HG03196 (cell line): Measurements from ENCODE around the gene GDPD4.

Source experiments
- ATAC-seq: cut with Tn5 transposase; IDR thresholded peaks from one replicate; pipeline ENCODE4 v1.9.1; 2021; ENCODE audit not compliant: unreplicated experiment

GDPD4 gene

DNA sequence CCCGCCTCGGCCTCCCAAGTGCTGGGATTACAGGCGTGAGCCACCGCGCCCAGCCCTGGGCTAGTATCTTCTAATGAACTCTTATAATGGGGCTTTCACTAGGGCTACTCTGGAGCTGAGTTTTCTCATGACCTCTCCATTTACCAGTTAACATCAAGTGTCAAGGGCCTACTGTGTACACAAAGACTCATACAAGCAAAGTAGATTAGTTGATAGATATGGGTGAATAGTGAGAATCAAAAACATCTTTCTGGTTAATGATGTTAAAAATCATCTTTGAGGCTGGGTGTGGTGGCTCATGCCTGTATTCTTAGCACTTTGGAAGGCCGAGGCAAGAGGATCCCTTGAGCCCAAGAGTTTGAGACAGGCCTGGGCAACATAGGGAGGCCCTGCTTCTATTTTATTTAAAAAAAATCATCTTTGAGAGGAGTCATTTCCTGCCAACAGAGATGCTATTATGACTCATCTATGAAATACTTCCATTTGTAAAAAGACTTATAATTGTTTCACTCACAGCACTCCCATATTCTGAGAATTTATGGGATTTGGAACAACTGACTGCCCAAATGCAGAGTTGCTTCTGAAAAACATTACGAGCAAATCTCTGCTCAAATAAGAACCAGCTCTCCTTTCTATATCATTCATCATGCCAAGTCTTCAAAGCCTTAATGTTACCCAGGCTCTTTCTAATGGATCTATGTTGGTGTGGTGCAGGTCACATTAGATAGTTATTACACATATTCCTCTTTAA, 57.0 kb downstream of the GDPD4 start:
- ATAC-seq, result no peak

DNA sequence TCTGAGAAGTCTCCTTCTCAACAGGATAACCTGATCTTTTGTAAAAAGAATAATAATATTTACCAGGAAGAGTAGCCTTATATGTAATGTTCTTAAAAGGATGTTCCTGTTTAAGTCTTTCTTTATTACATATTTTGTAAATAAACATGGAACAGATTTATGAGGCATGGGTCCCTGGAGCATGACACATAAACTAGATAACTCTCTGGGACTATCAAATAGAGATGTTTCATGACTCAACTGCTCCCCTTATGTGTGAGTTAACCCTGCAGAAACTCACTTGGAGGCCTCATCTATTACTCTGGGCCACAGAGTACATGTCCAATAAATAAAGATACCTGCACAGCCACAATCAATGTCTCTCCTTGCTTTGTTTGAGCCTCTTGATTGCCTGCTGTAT, 64.6 kb downstream of the GDPD4 start:
- no peak for ATAC-seq

DNA sequence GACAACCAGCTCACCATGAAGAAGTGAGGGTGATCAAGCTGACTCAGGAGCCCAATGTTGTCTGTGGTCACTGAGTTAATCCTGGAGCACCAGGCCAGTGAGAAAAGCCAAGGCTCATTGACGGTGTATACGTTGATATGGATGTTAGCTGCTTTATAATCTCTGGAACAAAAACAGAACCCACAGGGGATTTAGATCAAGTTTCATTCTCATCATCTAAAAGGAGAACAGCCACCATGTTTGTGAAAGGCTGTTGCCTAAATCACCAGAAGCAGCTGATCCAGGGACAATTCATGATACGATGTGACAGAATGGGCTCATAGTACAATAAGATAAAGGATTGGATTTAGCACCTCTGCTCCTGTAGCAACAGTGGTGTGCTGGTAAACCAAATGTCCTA, 68.5 kb downstream of the GDPD4 start:
- ATAC-seq, result no peak

DNA sequence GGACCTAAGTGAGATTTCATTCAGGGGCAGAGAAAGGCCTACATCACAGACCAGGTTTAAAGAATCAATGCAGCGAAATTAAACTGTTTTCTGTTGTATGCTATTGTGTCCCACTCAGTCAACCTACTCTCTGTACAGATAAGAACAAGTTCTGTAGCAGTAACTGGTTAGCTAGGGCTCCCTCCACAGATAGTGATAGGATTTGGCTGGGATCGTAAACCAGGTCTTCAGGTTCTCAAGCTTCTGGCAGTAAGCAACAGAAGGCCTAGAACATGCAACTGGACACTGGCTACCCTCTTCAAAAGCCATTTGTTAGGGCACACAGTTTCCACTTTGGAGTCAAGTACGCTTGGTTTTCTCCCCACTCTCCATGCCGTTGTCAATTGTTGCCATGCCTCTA, 69.2 kb downstream of the GDPD4 start:
- ATAC-seq, result no peak

DNA sequence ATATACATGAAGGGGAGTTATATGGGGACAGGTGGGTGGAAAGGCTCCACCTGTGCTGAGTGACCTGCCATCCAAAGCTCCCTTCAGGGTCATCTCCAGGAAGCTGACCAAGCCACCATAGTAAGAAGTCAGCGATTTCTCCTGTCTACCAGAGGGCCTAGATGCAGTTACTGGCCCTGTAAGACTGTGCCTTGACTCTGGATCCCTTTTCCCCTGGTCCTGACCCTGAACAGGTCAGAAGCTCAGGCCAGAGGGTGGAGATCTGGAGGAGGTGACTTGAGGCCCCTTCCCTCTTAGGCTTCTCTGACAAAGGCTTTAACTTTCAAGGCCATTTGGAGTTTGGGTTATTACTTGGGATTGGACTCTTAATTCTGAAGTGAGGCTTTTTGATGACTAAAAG, 69.7 kb downstream of the GDPD4 start:
- ATAC-seq, result no peak

DNA sequence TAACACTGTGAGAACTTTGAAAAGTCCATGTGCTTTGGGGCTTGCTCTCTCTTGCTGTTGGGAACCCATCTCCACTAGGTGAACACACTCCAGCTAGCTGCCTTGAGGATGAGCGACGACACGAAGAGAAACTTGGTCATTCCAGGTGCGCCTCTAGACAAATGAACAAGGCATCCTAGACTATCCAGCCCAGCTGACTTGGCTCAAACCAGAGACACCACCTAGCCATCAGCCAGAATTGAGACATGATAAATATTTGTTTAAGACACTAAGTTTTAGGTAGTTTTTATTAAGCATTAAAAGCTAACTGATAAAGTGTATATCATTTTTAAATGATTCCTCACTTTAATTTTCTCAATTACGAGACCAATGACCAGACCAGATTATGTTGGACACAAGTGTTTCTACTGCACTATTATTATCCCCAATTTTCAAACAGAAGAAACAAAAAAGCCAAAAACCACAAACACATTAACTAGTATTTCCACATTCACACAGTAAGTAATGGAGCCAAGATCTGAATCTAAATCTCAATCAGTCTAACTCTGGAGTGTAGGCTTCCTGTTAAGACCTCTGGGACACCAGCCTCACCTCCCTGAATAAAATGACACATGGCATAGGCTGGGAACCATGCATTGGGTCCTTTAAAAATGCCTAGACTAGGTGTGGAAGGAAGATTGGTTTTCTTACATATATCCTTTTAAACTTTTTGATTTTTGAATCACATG, 70.4 kb downstream of the GDPD4 start:
- ATAC-seq, result no peak

DNA sequence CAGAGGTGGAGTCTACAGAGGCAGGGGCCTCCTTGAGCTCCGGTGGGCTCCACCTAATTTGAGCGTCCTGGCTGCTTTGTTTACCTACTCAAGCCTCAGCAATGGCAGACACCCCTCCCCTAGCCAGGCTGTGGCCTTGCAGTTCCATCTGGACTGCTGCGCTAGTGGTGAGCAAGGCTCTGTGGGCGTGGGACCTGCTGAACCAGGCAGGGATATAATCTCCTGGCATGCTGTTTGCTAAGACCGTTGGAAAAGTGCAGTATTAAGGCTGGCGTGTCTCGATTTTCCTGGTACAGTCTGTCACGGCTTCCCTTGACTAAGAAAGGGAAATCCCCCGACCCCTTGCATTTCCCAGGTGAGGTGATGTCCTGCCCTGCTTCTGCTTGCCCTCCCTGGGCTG, 77.7 kb downstream of the GDPD4 start:
- no peak for ATAC-seq

DNA sequence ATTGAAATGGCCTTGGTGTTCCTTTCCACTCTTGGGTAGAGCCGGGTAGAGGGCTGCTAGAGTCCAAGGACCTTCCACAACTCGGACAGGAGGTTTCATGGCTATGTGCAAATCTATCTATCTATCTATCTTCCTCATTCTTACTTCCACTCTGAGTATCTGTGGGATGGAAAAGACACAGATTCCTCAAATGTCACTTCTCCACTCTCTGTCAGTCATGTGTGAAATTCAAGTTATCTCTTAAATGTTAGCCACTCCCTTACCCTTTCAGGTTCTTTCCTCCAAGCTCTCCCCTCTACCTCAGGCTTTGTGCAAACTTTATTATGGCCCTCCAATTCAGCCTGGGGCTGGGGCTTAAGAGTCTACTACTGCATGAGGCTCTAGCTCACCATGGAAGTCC, 84.3 kb downstream of the GDPD4 start:
- no peak for ATAC-seq

DNA sequence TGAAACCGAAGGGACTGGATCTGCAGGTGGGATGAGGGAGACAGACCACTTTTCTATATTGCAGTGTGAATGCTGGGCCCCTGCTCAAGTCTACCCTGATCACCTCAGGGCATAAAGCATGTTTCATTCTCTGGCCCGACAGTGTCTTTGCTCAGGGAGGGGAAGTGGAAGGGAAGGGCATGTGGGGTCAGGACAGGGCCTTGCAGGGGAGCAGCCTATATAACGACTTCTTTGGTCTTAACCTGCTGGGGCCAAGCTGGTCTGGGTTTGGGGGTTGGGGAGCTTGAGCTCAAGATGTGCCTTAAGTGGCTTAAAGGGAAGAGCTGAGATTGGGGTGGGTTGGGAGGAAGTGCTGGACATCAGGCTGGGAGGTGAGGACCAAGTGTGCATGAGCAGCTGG, 86.4 kb downstream of the GDPD4 start:
- no peak for ATAC-seq

DNA sequence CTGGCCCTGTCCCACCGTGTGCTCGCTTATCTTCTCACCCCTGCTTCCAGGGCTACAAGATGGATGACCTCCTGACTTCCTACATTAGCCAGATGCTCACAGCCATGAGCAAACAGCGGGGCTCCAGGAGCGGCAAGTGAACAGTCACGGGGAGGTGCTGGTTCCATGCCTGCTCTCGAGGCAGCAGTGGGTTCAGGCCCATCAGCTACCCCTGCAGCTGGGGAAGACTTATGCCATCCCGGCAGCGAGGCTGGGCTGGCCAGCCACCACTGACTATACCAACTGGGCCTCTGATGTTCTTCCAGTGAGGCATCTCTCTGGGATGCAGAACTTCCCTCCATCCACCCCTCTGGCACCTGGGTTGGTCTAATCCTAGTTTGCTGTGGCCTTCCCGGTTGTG, 86.9 kb downstream of the GDPD4 start:
- ATAC-seq, result no peak

DNA sequence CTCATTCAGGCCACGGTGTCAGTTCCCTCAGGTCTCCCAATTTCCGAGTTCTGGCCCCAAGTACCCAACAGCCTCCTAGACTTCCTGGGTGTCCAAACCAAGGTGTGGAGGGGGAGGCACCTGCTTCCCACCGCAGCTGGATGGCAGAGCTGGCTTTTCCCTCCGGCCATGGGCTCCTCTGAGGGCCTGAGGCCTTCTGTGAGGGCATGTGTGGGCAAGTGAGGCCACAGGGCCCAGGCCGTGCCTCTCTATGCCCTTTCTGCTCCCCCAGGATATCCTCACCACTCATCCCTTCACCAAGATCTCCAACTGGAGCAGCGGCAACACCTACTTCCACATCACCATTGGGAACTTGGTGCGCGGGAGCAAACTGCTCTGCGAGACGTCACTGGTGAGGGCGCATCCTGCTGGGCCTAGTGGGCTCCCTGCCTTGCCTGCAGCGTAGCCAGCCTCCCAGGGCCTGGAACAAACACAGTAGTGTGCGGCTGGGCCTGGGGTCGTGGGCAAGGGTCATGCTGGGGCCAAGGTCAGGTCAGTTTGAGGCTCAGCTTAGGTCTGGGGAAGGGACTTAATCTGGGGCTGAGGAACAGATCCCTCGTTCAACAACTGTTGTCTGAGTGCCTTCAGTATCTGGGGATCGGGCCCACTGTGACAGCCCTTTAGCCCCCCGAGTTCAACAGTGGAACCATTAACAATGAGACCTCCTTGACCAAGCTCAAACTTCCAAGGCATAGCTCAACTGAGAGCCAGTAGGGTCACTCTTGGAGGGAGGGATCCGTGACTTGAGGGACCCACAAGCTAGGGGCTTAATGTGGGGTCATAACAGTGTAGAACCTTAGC, 87.7 kb downstream of the GDPD4 start:
- ATAC-seq, result no peak

DNA sequence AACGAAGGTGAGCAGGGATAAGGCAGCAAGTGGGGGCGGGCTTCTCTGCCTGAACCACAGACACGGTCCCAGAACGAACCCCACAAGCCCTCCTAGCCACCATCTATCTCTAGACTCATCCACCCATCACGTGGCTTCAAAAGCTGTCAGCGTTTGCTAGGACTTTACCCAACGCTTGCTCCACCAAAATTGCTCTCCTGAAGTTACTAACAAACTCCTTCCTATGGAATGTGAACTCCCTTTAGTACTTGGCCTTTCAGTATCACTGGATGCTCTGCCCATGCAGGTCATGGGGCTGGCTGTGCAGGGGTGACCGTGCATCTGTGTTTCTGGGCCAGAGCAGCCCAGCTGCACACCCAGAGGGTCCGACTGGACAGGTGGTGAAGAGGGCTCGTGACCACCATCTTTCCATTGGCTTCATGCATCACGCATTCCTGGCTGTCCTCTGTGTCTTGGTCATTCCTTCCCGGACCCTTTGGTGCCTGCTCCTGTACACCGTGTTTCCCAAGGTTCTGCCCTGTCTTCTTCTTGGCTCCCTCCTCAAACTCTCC, 88.4 kb downstream of the GDPD4 start:
- ATAC-seq, result no peak

DNA sequence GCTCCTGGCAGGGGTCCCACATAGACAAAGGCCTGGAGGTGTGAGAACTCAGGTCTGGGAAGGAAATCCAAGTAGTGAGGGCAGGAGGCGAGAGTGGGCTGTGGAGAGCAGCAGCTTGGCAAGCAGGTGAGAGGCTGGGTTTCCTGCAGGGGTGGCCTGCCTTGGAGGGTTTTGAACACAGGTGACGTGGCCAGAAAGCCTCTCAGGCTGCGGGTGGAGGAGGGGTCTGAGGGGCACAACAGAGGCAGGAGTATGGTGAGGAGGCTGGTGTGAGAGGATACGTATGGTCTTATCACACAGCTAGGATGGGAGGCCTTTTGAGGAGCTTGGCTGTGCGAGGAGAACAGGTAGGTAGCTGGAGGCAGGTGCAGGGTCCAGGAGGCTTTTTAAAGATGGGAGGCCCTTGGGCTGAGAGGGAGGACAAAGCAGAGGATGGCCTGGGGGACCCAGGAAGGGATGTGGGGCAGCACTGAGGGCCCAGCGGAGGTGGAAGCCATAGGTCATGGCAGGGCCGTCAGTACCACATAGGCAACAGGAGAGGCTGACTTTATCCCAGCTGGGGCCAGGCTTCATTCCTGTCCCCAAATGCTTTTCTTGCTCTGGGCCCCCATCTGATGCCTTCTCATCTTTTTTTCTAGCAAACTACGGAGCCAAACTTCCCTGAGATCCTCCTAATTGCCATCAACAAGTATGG, 89.0 kb downstream of the GDPD4 start:
- ATAC-seq, result no peak

DNA sequence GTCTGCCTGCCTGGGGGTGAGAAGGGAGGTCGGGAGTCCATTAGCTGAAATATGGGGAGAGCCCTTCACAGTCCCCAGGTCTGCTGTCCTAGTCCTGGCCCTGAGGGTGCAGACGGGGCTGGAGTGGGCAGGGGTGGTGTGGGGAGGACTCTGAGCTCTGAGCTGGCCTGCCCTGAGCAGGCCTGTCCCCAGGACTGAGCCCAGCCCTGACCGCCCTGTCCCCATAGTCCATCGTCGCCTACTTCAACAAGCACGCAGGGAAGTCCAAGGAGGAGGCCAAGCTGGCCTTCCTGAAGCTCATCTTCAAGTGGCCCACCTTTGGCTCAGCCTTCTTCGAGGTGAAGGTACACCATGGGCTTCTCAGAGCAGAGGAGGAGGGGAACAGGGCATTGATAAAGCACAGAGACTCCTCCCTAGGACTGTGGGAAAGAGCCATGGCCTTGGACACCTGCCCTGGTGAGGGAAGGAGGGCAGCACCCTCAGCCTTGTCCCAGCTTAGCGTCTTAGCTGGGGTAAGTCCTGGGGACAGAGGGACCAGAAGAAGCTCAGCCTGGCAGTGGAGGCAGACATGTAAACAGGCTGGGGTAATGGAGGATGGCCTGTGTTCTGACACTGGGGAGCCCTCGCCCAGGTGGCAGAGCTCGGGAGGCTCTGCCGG, 89.8 kb downstream of the GDPD4 start:
- no peak for ATAC-seq

DNA sequence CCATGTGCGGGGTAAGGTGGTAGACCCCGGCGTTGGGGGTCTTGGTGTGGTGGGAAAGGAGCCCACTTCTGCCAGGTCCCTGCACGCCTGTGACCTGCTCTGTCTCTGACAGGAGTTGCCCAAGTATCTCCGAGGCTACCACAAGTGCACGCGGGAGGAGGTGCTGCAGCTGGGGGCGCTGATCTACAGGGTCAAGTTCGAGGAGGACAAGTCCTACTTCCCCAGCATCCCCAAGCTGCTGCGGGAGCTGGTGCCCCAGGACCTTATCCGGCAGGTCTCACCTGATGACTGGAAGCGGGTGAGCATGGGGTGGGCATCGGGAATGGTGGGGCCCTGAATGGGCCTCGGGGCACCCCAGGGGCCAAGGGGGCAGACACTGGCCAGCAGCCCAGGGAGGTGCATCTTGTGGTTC, 90.4 kb downstream of the GDPD4 start:
- no peak for ATAC-seq

DNA sequence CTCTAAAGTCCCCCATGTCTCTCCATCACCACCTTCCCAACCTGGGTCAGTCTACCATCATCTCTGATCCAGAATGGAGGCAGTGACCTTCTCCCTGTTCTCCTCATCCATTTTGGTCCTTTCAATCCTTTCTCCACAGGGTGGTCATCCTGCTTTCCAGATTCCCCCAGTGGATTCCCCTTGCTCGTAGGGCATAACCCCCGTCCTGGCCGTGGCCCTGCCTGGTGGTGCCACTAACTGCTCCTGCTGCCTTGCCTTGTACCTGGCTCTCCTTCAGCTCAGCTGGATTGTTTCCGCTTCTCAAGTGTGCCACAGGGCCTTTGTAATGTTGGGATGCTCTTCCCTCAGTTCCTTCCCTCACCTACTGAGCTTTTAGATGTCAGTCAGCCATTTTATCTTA, 91.8 kb downstream of the GDPD4 start:
- ATAC-seq, result no peak

DNA sequence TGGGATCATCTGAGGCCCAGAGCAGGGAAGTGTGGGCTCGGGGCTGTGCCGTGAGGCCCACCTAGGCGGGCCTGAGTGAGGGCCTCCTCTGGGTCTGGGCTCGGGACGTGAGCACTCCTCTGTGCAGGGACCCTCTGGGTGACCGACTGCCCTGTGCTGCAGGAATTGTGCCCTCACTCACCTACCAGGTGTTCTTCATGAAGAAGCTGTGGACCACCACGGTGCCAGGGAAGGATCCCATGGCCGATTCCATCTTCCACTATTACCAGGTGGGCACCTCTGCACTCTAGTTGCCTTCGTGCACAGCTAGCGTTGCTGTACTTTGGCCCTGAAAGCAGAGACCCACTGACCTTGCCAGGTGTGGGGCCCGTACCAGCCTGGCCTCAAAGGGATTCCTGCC, 93.0 kb downstream of the GDPD4 start:
- ATAC-seq, result no peak

DNA sequence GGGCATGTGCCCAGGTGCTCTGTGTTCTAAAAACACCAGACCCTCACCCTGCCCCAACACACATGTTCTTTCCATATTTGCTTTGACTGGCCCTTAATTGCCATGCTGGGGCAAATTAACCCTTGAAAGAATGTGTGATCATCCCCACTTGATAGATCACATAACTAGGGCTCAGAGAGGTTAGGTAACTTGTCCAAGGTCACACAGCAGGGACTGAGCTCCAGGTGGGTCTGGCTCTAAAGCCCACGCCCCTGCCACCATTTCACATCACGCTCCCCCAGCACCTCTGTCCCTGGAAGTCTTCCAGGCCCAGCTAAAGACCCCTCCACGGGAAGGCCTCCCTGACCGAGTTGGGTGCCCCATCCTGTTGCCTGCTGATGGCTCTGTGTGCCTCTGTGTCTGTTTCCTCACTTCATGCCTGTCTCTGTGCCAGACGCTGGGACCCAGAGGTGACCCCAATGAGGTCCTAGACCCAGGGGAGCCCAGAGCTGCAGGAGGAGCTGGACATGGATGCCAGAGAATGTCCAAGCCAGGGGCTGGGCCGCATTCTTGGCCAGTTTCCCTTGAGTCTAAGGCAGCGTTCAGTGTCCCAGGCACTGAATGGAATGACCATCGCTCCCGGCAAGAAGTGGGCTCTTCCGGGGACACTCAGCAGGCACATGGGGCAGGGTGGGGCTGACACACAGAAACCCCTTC, 93.7 kb downstream of the GDPD4 start:
- no peak for ATAC-seq

DNA sequence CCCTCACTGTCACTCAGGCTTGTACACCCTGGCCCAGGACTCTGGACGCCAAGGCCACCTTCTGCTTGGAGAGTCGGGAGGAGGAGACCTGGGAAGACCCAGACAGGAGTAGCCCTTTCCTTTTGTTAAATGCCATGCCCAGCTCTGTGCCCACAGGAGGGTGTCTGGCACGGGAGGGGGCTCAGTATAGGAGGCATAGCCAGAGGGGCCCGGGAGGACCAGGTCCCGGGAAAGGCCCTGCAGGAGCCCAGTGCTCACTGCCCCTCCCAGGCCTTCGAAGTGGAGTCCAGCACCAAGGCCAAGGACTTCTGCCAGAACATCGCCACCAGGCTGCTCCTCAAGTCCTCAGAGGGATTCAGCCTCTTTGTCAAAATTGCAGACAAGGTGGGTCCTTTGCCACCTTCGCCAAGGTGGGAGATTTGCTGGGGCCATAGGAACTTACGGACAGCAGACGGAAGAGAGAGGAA, 94.4 kb downstream of the GDPD4 start:
- ATAC-seq, result no peak
